GM12878 (cell line): ENCODE results near the gene MOCOS. TPM values are rescaled to one million over a fixed set of nuclear protein-coding genes. Genes with fewer than 3 reads are reported as not detected.

Experiments
- ATAC-seq: fragments of 200-7000 bp; cut with Tn5 transposase; 3 replicates; pipeline ENCODE4 v1.9.1; 2020; ENCODE audit warnings: mild to moderate bottlenecking, moderate library complexity
- BruUV-seq: library from RNA; stranded (reverse); fragments of 400-500 nt; replicated peaks from 2 replicates; lab custom pipeline; 2021; lab: Mats Ljungman, UMichigan
- CTCF ChIA-PET: fragments of 300-600 bp; sonication (Branson Sonifier 250); formaldehyde crosslinking; extraction: SDS; loops from one replicate; lab custom pipeline; 2021; ENCODE audit warnings: inconsistent platforms; lab: Yijun Ruan, JAX
- POLR2A ChIA-PET: fragments of 350-600 bp; formaldehyde crosslinking; extraction: SDS; loops from one replicate; lab custom pipeline; 2021; ENCODE audit warnings: inconsistent platforms; lab: Charles Lee
- RAD21 ChIA-PET: fragments of 300-600 bp; sonication (Branson Sonifier 250); formaldehyde crosslinking; loops from one replicate; lab custom pipeline; 2023; ENCODE audit warnings: antibody characterized with exemption; ENCODE audit not compliant: unreplicated experiment; lab: Charles Lee
- SMC1A ChIA-PET: fragments of 300-600 bp; sonication (Branson Sonifier 250); formaldehyde crosslinking; loops from one replicate; lab custom pipeline; 2023; ENCODE audit not compliant: unreplicated experiment, uncharacterized antibody; lab: Charles Lee
- DNase-seq: peaks from one replicate; pipeline ENCODE4 v3.0.0-alpha.2; 2011; ENCODE audit warnings: low read depth, low spot score
- FAIRE-seq: peaks from 3 replicates; lab custom pipeline; 2011; peaks lifted over from hg19 to GRCh38; lab: Jason Lieb, UNC
- H2AFZ ChIP-seq: 2 replicates; pipeline ENCODE4 v1.6.0; 2011; ENCODE audit warnings: low read depth, low read length, control low read depth; ENCODE audit not compliant: control insufficient read depth
- H3K27ac ChIP-seq: 2 replicates; pipeline ENCODE4 v1.5.1; 2011; ENCODE audit warnings: control low read depth; ENCODE audit not compliant: control insufficient read depth, insufficient read depth
- H3K27me3 ChIP-seq, 2 experiments: replicated peaks in 1 of 2; 2 replicates each; pipeline versions ENCODE4 v1.6.0 to v1.6.1; 2011; ENCODE audit warnings: low read length in 1 of 2; ENCODE audit not compliant: control insufficient read depth in 2 of 2, insufficient read depth in 2 of 2
- H3K36me3 ChIP-seq, 2 experiments: 2 replicates each; pipeline ENCODE4 v1.5.1; 2011; ENCODE audit warnings: low read length in 1 of 2; ENCODE audit not compliant: control insufficient read depth in 2 of 2, insufficient read depth in 2 of 2
- H3K4me1 ChIP-seq: 2 replicates; pipeline ENCODE4 v1.6.1; 2011; ENCODE audit warnings: mild to moderate bottlenecking, low read length, moderate library complexity, mixed read lengths; ENCODE audit not compliant: control insufficient read depth, insufficient read depth
- H3K4me2 ChIP-seq: 2 replicates; pipeline ENCODE4 v1.6.0; 2011; ENCODE audit warnings: control low read depth; ENCODE audit not compliant: control insufficient read depth, insufficient read depth
- H3K4me3 ChIP-seq: fragments of 200-600 bp; sonication (generic); 2 replicates; pipeline ENCODE4 v1.5.1; 2016
- H3K79me2 ChIP-seq: 2 replicates; pipeline ENCODE4 v1.6.0; 2011; ENCODE audit warnings: low read length; ENCODE audit not compliant: control insufficient read depth, insufficient read depth
- H3K9ac ChIP-seq: 2 replicates; pipeline ENCODE4 v1.8.0; 2011; ENCODE audit warnings: low read length, control low read depth, mixed read lengths; ENCODE audit not compliant: control insufficient read depth, insufficient read depth
- H3K9me3 ChIP-seq: replicated peaks from 3 replicates; pipeline ENCODE4 v1.5.1; 2011; ENCODE audit warnings: mild to moderate bottlenecking, low read length; ENCODE audit not compliant: control insufficient read depth, insufficient read depth
- H4K20me1 ChIP-seq: 2 replicates; pipeline ENCODE4 v1.6.0; 2011; ENCODE audit not compliant: control insufficient read depth, insufficient read depth
- CEBPB ChIP-seq, 2 experiments: fragments of 150-350 bp in 1 of 2; IDR thresholded peaks; 2 replicates each; pipeline ENCODE4 v1.6.1; 2012 to 2014; ENCODE audit warnings: low read depth in 2 of 2, low read length in 2 of 2, borderline replicate concordance in 1 of 2, inconsistent platforms in 1 of 2
- FOXM1 ChIP-seq: IDR thresholded peaks from 2 replicates; pipeline ENCODE4 v1.6.1; 2012; ENCODE audit warnings: low read depth, mild to moderate bottlenecking, inconsistent platforms, low read length, moderate library complexity
- HDAC2 ChIP-seq: fragments of 200-600 bp; sonication (generic); IDR thresholded peaks from 2 replicates; pipeline ENCODE4 v1.6.1; 2017
- SIX5 ChIP-seq: IDR thresholded peaks from 2 replicates; pipeline ENCODE4 v1.6.1; 2011; ENCODE audit warnings: mild to moderate bottlenecking, low read depth, low read length, moderate library complexity; ENCODE audit not compliant: severe bottlenecking
- TCF3 ChIP-seq: IDR thresholded peaks from 2 replicates; pipeline ENCODE4 v1.6.1; 2012; ENCODE audit warnings: low read depth, mild to moderate bottlenecking, low read length, borderline replicate concordance; ENCODE audit not compliant: insufficient read depth
- WGBS: methylation state at CpG from one replicate; pipeline ENCODE4 v1.1.6; 2016; ENCODE audit warnings: low lambda C conversion rate; ENCODE audit not compliant: insufficient replicate concordance, insufficient coverage; ENCODE audit errors: missing lambda C conversion rate; 5-methylcytosine and 5-hydroxymethylcytosine counted together
- in situ Hi-C: fragments of 300-500 bp; cut with MboI; formaldehyde crosslinking; loops from 9 replicates; pipeline ENCODE4 v1.14.3; 2018; ENCODE audit warnings: mixed read lengths
- intact Hi-C: fragments of 100-400 bp; cut with micrococcal nuclease; formaldehyde crosslinking; loops from one replicate; pipeline ENCODE4 v1.14.2; 2022; ENCODE audit not compliant: unreplicated experiment
- polyA plus RNA-seq, 11 experiments: library from polyadenylated mRNA; depleted of rRNA in 4 of 11; unstranded in 6 of 11; stranded (reverse) in 5 of 11; fragments of >200 nt; fragmentation: Nextera tagmentation in 4 of 11; fragmentation: Illumina TruSeq in 1 of 11; extraction: Ambion mirVana in 4 of 11; extraction: Trizol in 1 of 11; gene quantifications; 1 replicate in 1 of 11; 2 replicates in 10 of 11; pipeline versions ENCODE4 v1.2.1 to v1.2.3, GENCODE V29; 2011 to 2016; ENCODE audit warnings: inconsistent platforms in 2 of 11, missing spikeins in 2 of 11, low read depth in 1 of 11
- total RNA-seq, 4 experiments: library from RNA; depleted of rRNA in 3 of 4; stranded (reverse); fragments of >200 nt in 3 of 4; fragmentation: Illumina TruSeq in 1 of 4; extraction: Trizol in 1 of 4; gene quantifications; 2 replicates each; pipeline versions ENCODE4 v1.2.1 to v1.2.3, GENCODE V29; 2013 to 2021
- TF ChIP-seq, protein P1 (sequence below): IDR thresholded peaks from 2 replicates; pipeline ENCODE4 v1.6.1; 2012; ENCODE audit warnings: low read depth, low read length, improper control_type of control experiment
- TF ChIP-seq, protein P2 (sequence below): fragments of 450-650 bp; formaldehyde crosslinking; IDR thresholded peaks from 2 replicates; pipeline ENCODE4 v1.4.0; 2020; ENCODE audit warnings: mild to moderate bottlenecking, moderate library complexity

The MOCOS gene
- total and polyA plus RNA-seq, 10 of the 15 experiments (the other 5 are each of a cell fraction or from before 2014, with no cell fraction given), result 0.16 to 0.56 (median 0.33) TPM

DNA sequence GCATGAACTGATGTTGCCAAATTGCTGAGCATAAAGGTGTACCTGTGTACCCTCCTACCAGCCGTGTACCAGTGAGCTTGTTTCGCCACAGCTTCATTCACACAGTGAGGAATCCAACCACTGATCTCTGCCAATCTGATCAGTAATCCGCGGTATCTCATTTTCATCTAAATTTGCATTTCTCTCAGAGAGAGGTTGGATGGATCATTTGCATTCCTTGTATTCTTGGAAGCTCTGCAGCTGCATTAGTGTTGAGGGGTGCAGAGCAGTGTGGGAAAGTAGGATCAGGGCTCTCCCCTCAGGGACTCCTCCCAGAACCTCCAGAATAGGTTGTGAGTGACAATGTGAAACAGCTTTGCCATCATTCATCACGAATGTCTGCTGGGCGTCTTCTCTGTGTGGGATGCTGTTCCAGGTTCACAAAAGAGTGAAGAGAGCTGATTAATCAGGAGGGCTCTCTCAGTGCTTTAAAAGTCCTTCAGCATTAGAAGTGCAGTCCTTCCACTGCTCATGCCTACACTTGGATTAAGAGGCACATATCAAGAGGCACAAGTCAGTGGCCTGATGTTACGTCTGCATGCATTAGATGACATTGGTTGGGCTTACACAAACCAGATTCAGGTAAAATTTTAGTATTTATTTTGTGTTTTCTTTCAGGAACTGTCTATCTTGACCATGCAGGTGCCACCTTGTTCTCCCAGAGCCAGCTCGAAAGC, 7.5 kb downstream of the MOCOS start:
- Histone ChIP-seq H3K4me1 (no peaks in the 10 kb centered on the region; the same call in 1 of the 2 replicates), H2AFZ (no peak overlapping the region), H3K9ac (no peak overlapping the region), H4K20me1 (no peaks in the 10 kb centered on the region), H3K4me3 (no peak overlapping the region), H3K9me3 (no peaks in the 10 kb centered on the region), H3K36me3 (no peaks in the 10 kb centered on the region; a peak in 1 of 4 replicates), H3K79me2 (no peaks in the 10 kb centered on the region), H3K27me3 (no peaks in the 10 kb centered on the region), H3K27ac (no peak overlapping the region), H3K4me2 (no peak overlapping the region)
- CTCF ChIA-PET, result interaction anchor here (1.5 kb wide), 1 partner anchor 30 kb away, joined by 3 read pairs; no protein-coding TSS in a partner anchor
- RAD21 ChIA-PET, result no interaction called here
- DNase-seq (no peak), ATAC-seq (no peak), FAIRE-seq (no peak)
- TF ChIP-seq HDAC2 (no peak), TCF3 (no peak), CEBPB (IDR thresholded peaks at IDR 0.05; ENCODE audit: borderline replicate concordance in 1 of 2, low read depth in 2 of 2, low read length in 2 of 2) (no peak), FOXM1 (no peak), SIX5 (no peak)
- TF ChIP-seq, protein P1, sequence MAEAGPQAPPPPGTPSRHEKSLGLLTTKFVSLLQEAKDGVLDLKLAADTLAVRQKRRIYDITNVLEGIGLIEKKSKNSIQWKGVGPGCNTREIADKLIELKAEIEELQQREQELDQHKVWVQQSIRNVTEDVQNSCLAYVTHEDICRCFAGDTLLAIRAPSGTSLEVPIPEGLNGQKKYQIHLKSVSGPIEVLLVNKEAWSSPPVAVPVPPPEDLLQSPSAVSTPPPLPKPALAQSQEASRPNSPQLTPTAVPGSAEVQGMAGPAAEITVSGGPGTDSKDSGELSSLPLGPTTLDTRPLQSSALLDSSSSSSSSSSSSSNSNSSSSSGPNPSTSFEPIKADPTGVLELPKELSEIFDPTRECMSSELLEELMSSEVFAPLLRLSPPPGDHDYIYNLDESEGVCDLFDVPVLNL, result no peak
- TF ChIP-seq, protein P2, sequence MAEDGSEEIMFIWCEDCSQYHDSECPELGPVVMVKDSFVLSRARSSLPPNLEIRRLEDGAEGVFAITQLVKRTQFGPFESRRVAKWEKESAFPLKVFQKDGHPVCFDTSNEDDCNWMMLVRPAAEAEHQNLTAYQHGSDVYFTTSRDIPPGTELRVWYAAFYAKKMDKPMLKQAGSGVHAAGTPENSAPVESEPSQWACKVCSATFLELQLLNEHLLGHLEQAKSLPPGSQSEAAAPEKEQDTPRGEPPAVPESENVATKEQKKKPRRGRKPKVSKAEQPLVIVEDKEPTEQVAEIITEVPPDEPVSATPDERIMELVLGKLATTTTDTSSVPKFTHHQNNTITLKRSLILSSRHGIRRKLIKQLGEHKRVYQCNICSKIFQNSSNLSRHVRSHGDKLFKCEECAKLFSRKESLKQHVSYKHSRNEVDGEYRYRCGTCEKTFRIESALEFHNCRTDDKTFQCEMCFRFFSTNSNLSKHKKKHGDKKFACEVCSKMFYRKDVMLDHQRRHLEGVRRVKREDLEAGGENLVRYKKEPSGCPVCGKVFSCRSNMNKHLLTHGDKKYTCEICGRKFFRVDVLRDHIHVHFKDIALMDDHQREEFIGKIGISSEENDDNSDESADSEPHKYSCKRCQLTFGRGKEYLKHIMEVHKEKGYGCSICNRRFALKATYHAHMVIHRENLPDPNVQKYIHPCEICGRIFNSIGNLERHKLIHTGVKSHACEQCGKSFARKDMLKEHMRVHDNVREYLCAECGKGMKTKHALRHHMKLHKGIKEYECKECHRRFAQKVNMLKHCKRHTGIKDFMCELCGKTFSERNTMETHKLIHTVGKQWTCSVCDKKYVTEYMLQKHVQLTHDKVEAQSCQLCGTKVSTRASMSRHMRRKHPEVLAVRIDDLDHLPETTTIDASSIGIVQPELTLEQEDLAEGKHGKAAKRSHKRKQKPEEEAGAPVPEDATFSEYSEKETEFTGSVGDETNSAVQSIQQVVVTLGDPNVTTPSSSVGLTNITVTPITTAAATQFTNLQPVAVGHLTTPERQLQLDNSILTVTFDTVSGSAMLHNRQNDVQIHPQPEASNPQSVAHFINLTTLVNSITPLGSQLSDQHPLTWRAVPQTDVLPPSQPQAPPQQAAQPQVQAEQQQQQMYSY, result no peak
- intact Hi-C loops, result no loop called here
- WGBS, result 36% methylated on average over 8 of the region's 8 CpGs
- BruUV-seq, result no TSS peak
- POLR2A ChIA-PET, result interaction anchor here (1.2 kb wide), 1 partner anchor 14 kb away, joined by 3 read pairs; no protein-coding TSS in a partner anchor
- in situ Hi-C loops, result no loop called here
- SMC1A ChIA-PET, result no interaction called here
